ENCODE measurements around the gene VPS50.

VPS50 gene

GRCh38 chr7:93202594-93203250, 29.4 kb upstream of the VPS50 start:
- no peaks in the 10 kb centered on the region for H3F3A ChIP-seq (ENCODE audit: control insufficient read depth, insufficient read depth)
- H3K27me3 ChIP-seq (ENCODE audit: control insufficient read depth, low read length), result peaks cover 14% of the 10 kb centered on the region
- H3K4me3 ChIP-seq (ENCODE audit: low read length), result no peak overlapping the region
- H3K27ac ChIP-seq (ENCODE audit: low read depth, low read length), result no peak overlapping the region
- no peaks in the 10 kb centered on the region for H3K9me2 ChIP-seq (replicated peaks; ENCODE audit: control insufficient read depth, low read length)
- H3K4me2 ChIP-seq (ENCODE audit: low read length), result no peak overlapping the region
- no peaks in the 10 kb centered on the region for H3K9me3 ChIP-seq (ENCODE audit: control insufficient read depth, insufficient read depth, low read length)
- H3K4me1 ChIP-seq (ENCODE audit: control insufficient read depth, low read length), result no peaks in the 10 kb centered on the region
- no peaks in the 10 kb centered on the region for H4K20me1 ChIP-seq (ENCODE audit: control insufficient read depth, insufficient read depth, low read depth, low read length)
- no peaks in the 10 kb centered on the region for H3K79me2 ChIP-seq (ENCODE audit: control insufficient read depth, low read length)
- TF ChIP-seq EZH2phosphoT487 (IDR thresholded peaks at IDR 0.05; ENCODE audit: borderline replicate concordance, low read length), result no peak
- TF ChIP-seq CTCF (IDR thresholded peaks at IDR 0.05; ENCODE audit: low read depth, low read length, poor library complexity, severe bottlenecking), result no peak
- H3K36me3 ChIP-seq (ENCODE audit: control insufficient read depth, low read length), result no peaks in the 10 kb centered on the region

DNA sequence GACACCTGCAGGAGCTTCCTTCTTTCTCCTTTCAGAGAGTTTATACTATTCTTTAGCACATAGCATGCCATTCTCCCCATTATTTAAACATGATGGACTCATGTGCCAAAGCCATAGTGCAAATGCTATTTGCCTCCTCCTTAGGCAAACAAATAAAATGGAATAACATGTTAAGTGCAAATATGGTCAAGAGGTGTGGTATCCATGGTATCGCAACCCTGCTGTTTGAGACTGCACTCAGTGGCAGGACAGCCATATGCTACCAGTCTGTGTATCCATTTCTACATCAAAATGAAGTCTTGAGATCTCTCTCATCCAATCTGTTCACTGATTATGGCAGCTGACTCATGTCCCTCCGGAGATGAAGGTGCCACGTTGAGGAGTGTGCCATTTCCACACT, 28.7 kb upstream of the VPS50 start:
- Histone ChIP-seq H3K79me2 (ENCODE audit: control insufficient read depth, low read length) (no peaks in the 10 kb centered on the region), H3K4me2 (ENCODE audit: low read length) (no peak overlapping the region), H3K27ac (ENCODE audit: low read depth, low read length) (no peak overlapping the region), H4K20me1 (ENCODE audit: control insufficient read depth, insufficient read depth, low read depth, low read length) (no peaks in the 10 kb centered on the region), H3K9me3 (ENCODE audit: control insufficient read depth, insufficient read depth, low read length) (no peaks in the 10 kb centered on the region), H3F3A (ENCODE audit: control insufficient read depth, insufficient read depth) (no peaks in the 10 kb centered on the region), H3K36me3 (ENCODE audit: control insufficient read depth, low read length) (no peaks in the 10 kb centered on the region), H3K27me3 (ENCODE audit: control insufficient read depth, low read length) (peaks cover 14% of the 10 kb centered on the region), H3K4me3 (ENCODE audit: low read length) (no peak overlapping the region), H3K4me1 (ENCODE audit: control insufficient read depth, low read length) (no peaks in the 10 kb centered on the region), H3K9me2 (replicated peaks; ENCODE audit: control insufficient read depth, low read length) (no peaks in the 10 kb centered on the region)
- TF ChIP-seq CTCF (IDR thresholded peaks at IDR 0.05; ENCODE audit: low read depth, low read length, poor library complexity, severe bottlenecking) (no peak), EZH2phosphoT487 (IDR thresholded peaks at IDR 0.05; ENCODE audit: borderline replicate concordance, low read length) (no peak)

- no peak overlapping the region for H3K4me2 ChIP-seq (ENCODE audit: low read length)
- H3K79me2 ChIP-seq (ENCODE audit: control insufficient read depth, low read length), result no peaks in the 10 kb centered on the region
- H3K4me3 ChIP-seq (ENCODE audit: low read length), result no peak overlapping the region
- peaks cover 12% of the 10 kb centered on the region; the same call in 1 of the 2 replicates for H3K27me3 ChIP-seq (ENCODE audit: control insufficient read depth, low read length)
- no peaks in the 10 kb centered on the region for H3K4me1 ChIP-seq (ENCODE audit: control insufficient read depth, low read length)
- no peak for TF ChIP-seq EZH2phosphoT487 (IDR thresholded peaks at IDR 0.05; ENCODE audit: borderline replicate concordance, low read length)
- TF ChIP-seq CTCF (IDR thresholded peaks at IDR 0.05; ENCODE audit: low read depth, low read length, poor library complexity, severe bottlenecking), result no peak
- no peaks in the 10 kb centered on the region for H4K20me1 ChIP-seq (ENCODE audit: control insufficient read depth, insufficient read depth, low read depth, low read length)
- H3K9me2 ChIP-seq (replicated peaks; ENCODE audit: control insufficient read depth, low read length), result no peaks in the 10 kb centered on the region
- no peak overlapping the region for H3K27ac ChIP-seq (ENCODE audit: low read depth, low read length)
- H3K36me3 ChIP-seq (ENCODE audit: control insufficient read depth, low read length), result no peaks in the 10 kb centered on the region
- H3K9me3 ChIP-seq (ENCODE audit: control insufficient read depth, insufficient read depth, low read length), result no peaks in the 10 kb centered on the region
- no peaks in the 10 kb centered on the region for H3F3A ChIP-seq (ENCODE audit: control insufficient read depth, insufficient read depth)
These were observed 27.1 kb upstream of the VPS50 start for GRCh38 chr7:93205046-93205445.

Measured in DOHH2 (cell line).